NCI-H2171 treated with DMSO at 0.1 percent for 48 hours (cell line): ENCODE data around the gene TRAPPC8.

Source experiments
- DNase-seq: peaks from one replicate; lab custom pipeline; 2025; lab: John Stamatoyannopoulos, UW

TRAPPC8 gene

DNA sequence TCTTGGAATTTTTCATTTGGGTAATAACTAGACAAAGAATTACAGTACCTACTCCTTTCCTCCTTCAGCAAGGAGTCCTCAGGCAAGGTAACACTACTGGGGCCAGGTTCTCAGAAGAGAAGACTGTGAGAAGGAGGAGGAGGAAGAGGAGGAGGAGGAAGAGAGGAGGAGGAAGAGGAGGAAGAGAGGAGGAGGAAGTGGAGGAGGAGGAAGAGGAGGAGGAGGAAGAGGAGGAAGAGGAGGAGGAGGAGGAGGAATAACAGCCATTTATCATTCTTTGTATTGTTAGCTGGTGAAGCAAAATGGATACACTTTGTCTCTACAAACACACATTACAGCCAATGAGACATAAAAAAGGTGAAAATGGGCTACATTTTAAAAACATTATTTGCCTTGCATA lies 149.4 kb downstream of the TRAPPC8 start:
- no peak for DNase-seq

GRCh38 chr18:31792580-31792911 lies 150.4 kb downstream of the TRAPPC8 start:
- DNase-seq, result no peak

DNA sequence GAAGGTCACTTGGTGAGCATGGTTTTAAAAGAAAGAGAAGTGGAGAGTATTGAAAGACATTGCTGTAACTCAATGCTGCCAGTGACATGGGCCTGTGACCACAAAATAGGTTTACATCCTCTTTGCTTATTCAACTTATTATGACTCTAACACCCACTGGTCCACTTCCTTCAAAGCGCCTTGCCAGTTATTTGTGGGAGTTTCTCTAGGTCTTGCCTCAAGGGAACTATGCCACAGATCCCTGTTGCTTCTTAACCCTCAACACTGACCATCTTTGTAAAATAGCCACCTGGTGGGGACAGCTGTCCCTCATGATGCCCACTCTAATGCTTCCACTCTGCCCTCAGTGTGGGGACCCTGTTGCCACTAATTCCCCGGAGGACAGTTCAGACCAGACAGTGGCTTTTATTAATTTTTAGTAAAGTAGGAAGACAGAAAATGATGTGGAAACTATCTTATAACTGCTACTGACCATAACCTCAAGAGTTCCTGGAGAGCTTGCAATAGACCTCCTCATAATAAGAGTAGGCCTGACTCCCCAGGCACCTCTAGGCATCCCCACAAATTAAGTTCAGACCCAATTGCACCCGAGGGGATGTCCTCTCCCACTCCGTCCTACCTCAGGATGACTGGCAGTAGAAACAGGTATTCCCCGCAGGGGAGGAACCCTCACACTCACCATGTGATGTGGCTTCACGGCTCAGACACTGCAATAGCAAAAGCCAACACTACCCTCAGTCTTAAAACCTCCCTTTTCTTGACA lies 150.9 kb downstream of the TRAPPC8 start:
- DNase-seq, result no peak

DNA sequence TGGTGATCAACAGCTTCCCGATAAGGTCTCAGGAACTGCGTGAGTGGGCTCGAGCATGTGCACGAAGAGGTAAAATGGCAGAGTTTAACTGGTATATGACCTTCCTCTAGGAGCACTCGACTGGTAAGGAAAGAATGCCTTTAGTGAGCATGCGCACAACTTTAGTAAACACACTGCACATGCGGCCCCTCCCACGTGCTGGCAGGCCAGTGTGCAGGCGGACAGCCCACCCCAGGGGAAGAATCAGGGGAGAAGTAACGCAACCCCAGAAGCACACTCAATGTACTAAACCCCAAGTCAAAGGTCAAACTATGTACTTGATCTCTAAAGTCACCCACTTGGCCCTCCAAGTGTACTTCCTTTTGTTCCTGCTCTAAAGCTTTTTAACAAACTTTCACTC lies 153.5 kb downstream of the TRAPPC8 start:
- DNase-seq, result no peak

GRCh38 chr18:31783059-31783458 lies 159.9 kb downstream of the TRAPPC8 start:
- no peak for DNase-seq
